Measurements from ENCODE around the gene RASSF9.

GRCh38 chr12:85814741-85815140, 21.5 kb downstream of the RASSF9 start:
- TF ChIP-seq CTCF (IDR thresholded peaks at IDR 0.05; ENCODE audit: low read depth, low read length) (no peak), POLR2A (IDR thresholded peaks at IDR 0.05; ENCODE audit: extremely low read depth, insufficient read length) (no peak), MYC (IDR thresholded peaks at IDR 0.05; ENCODE audit: low read depth, low read length) (no peak), MAX (IDR thresholded peaks at IDR 0.05; ENCODE audit: low read depth, low read length) (no peak)

All from NB4 (cell line).